Psoas muscle (tissue), 8 donors: ENCODE measurements around the gene OR13C4. TPM values are rescaled to one million over a fixed set of nuclear protein-coding genes. Genes with fewer than 3 reads are reported as not detected.

Experiments used
- ATAC-seq, 4 donors: fragments of 200-7000 bp; cut with Tn5 transposase; one replicate each; pipeline ENCODE4 v1.9.1; 2020; ENCODE audit warnings: moderate library complexity in 3 of 4, mild to moderate bottlenecking in 2 of 4
- DNase-seq, 2 donors: peaks; one replicate each; pipeline ENCODE4 v3.0.0-alpha.2; 2020
- H3K27ac ChIP-seq: fragments of 200-600 bp; one replicate; pipeline ENCODE4 v1.8.0; 2022
- H3K27me3 ChIP-seq, 3 donors: fragments of 200-600 bp in 1 of 3; one replicate each; pipeline versions ENCODE4 v1.6.1 to v1.8.0; 2013 to 2022; ENCODE audit warnings: low read length in 2 of 3, mild to moderate bottlenecking in 2 of 3, moderate library complexity in 1 of 3; ENCODE audit not compliant: insufficient read depth in 3 of 3
- H3K36me3 ChIP-seq, 2 donors: fragments of 200-600 bp in 1 of 2; one replicate each; pipeline versions ENCODE4 v1.6.1 to v1.8.0; 2013 to 2022; ENCODE audit warnings: low read depth in 1 of 2, mild to moderate bottlenecking in 1 of 2, moderate library complexity in 1 of 2; ENCODE audit not compliant: insufficient read depth in 1 of 2
- H3K4me1 ChIP-seq: fragments of 200-600 bp; one replicate; pipeline ENCODE4 v1.8.0; 2022
- H3K4me3 ChIP-seq: fragments of 200-600 bp; one replicate; pipeline ENCODE4 v1.8.0; 2022; ENCODE audit warnings: mild to moderate bottlenecking
- H3K9me3 ChIP-seq: fragments of 200-600 bp; one replicate; pipeline ENCODE4 v1.8.0; 2022
- CTCF ChIP-seq: fragments of 200-600 bp; IDR thresholded peaks from one replicate; pipeline ENCODE4 v1.8.0; 2022; ENCODE audit warnings: antibody characterized with exemption
- WGBS, 3 donors: extraction: QIAGEN DNeasy Blood & Tissue Kit; methylation state at CpG; one replicate each; pipeline versions ENCODE4 v1.1.6 to v1.1.7; 2013; 5-methylcytosine and 5-hydroxymethylcytosine counted together
- intact Hi-C, 2 donors: fragments of 100-400 bp; cut with DNase I; formaldehyde crosslinking; loops; one replicate each; pipeline versions ENCODE4 v1.11.0 to v1.14.2; 2022
- long read RNA-seq, 2 donors: library from polyadenylated mRNA; unstranded; transcript quantifications; one replicate each; pipeline ENCODE4 v2.0.0, GENCODE V29; 2021
- polyA plus RNA-seq, 3 donors: library from polyadenylated mRNA; stranded (reverse); fragments of 200-250 nt; gene quantifications; one replicate each; pipeline ENCODE4 v1.2.3, GENCODE V29; 2013
- total RNA-seq, 4 donors: library from RNA; stranded (reverse); fragmentation: NEBNext Ultra II Directional in 2 of 4; extraction: Animal tissue kit (Norgen Biotek cat#: 25700) in 2 of 4; gene quantifications; one replicate each; pipeline versions ENCODE4 v1.2.1 to v1.2.4, GENCODE V29; 2021 to 2023
- donor health status: healthy with polysubstance abuse.
- donor health status: DM: no; HTN: no; CAD: no; lungs with moderate emphysema.
- donor health status: Bipolar disorder and iron deficiency.
- donor health status: healthy.
- donor health status: DM: yes; HTN: yes; CAD: no.
- donor health status: DM: no; HTN: no; CAD: no.
- donor health status: DM: no; HTN: no; CAD: no.
- donor health status: DM: yes; HTN: yes; CAD: no.

The OR13C4 gene
- not detected for total RNA-seq
- polyA plus RNA-seq: not detected
- long read RNA-seq, donor 1: 0 reads
- long read RNA-seq, donor 2: 0 reads

- no peak for ATAC-seq
- no peaks in the 10 kb centered on the region for H3K36me3 ChIP-seq
- no peaks in the 10 kb centered on the region for H3K27me3 ChIP-seq
- intact Hi-C loops: no loop called here
- no peaks in the 10 kb centered on the region for H3K4me1 ChIP-seq
- TF ChIP-seq CTCF: no peak
- DNase-seq: no peak
- no peak within 1 kb of the TSS for H3K4me3 ChIP-seq
- H3K9me3 ChIP-seq: no peaks in the 10 kb centered on the region
- no peak within 1 kb of the TSS for H3K27ac ChIP-seq
Measured at GRCh38 chr9:104527109-104527508, at the start of gene OR13C4. Gene OR13C4 (minus strand): TSS chr9:104527209. CDS start chr9:104527209, 0 bp downstream.

- no peak for DNase-seq
- ATAC-seq: no peak
- Histone ChIP-seq H3K9me3 (peaks cover 5% of the 10 kb centered on the region), H3K27ac (no peak overlapping the region), H3K4me3 (no peak overlapping the region), H3K27me3 (no peaks in the 10 kb centered on the region), H3K4me1 (no peaks in the 10 kb centered on the region), H3K36me3 (no peaks in the 10 kb centered on the region)
- TF ChIP-seq CTCF: no peak
- intact Hi-C loops: no loop called here
- WGBS, 3 donors: 31 to 44% (median 35%) methylated on average over 2 of the region's 2 CpGs
Measured at GRCh38 chr9:104575456-104575855, 48.4 kb upstream of the OR13C4 start.

GRCh38 chr9:104572612-104573011, 45.6 kb upstream of the OR13C4 start:
- no peak for TF ChIP-seq CTCF
- intact Hi-C loops: no loop called here
- no peak for DNase-seq
- H3K27ac ChIP-seq: no peak overlapping the region
- peaks cover 0 to 2% (median 0%) of the 10 kb centered on the region in 3 donors for H3K27me3 ChIP-seq
- peaks cover 5% of the 10 kb centered on the region for H3K9me3 ChIP-seq
- no peak for ATAC-seq
- no peak overlapping the region for H3K4me3 ChIP-seq
- H3K4me1 ChIP-seq: no peaks in the 10 kb centered on the region
- no peaks in the 10 kb centered on the region for H3K36me3 ChIP-seq
- 63 to 68% (median 66%) methylated on average over 1 of the region's 1 CpG for WGBS, 3 donors

GRCh38 chr9:104568868-104569267, 41.9 kb upstream of the OR13C4 start, which contains the start of gene OR13C8:
Gene OR13C8 (plus strand): TSS chr9:104569168. CDS start chr9:104569168, 0 bp downstream.
- no peak for TF ChIP-seq CTCF
- no peaks in the 10 kb centered on the region for H3K36me3 ChIP-seq
- H3K27ac ChIP-seq: no peak within 1 kb of the TSS
- H3K27me3 ChIP-seq: peaks cover 0 to 2% (median 0%) of the 10 kb centered on the region in 3 donors
- intact Hi-C loops: no loop called here
- H3K4me1 ChIP-seq: no peaks in the 10 kb centered on the region
- no peak within 1 kb of the TSS for H3K4me3 ChIP-seq
- no peak for DNase-seq
- H3K9me3 ChIP-seq: peaks cover 5% of the 10 kb centered on the region
- ATAC-seq: no peak
- 87 to 91% (median 88%) methylated on average over 4 of the region's 4 CpGs for WGBS, 3 donors

- WGBS, 3 donors: 38 to 48% (median 44%) methylated on average over 1 of the region's 1 CpG
Measured at GRCh38 chr9:104564358-104564757, 37.3 kb upstream of the OR13C4 start.

More at GRCh38 chr9:104564358-104564757, 37.3 kb upstream of the OR13C4 start:
- TF ChIP-seq CTCF: no peak
- Histone ChIP-seq H3K9me3 (peaks cover 4% of the 10 kb centered on the region), H3K27me3 (peaks cover 0 to 1% (median 0%) of the 10 kb centered on the region in 3 donors), H3K4me3 (no peak overlapping the region), H3K36me3 (no peaks in the 10 kb centered on the region), H3K4me1 (no peaks in the 10 kb centered on the region), H3K27ac (no peak overlapping the region)
- DNase-seq (no peak), ATAC-seq (no peak)
- intact Hi-C loops: no loop called here
